Measurements from ENCODE around the gene TOR2A.

TOR2A gene

GRCh38 chr9:127732444-127732843 is 2.6 kb downstream of the TOR2A start:
- no peak for DNase-seq (ENCODE audit: low read depth in 2 of 2)
- no peak overlapping the region for H3K4me3 ChIP-seq (replicated peaks in 1 of 2; ENCODE audit: low read depth in 2 of 2, low read length in 2 of 2)
- no peak for TF ChIP-seq CTCF (IDR thresholded peaks at IDR 0.05; ENCODE audit: low read depth, low read length)

GRCh38 chr9:127731938-127732337 is 3.2 kb downstream of the TOR2A start:
- no peak overlapping the region for H3K4me3 ChIP-seq (replicated peaks in 1 of 2; ENCODE audit: low read depth in 2 of 2, low read length in 2 of 2)
- no peak for TF ChIP-seq CTCF (IDR thresholded peaks at IDR 0.05; ENCODE audit: low read depth, low read length)

GRCh38 chr9:127730799-127731410 is 4.2 kb downstream of the TOR2A start:
- no peak overlapping the region for H3K4me3 ChIP-seq (replicated peaks in 1 of 2; ENCODE audit: low read depth in 2 of 2, low read length in 2 of 2)
- no peak for TF ChIP-seq CTCF (IDR thresholded peaks at IDR 0.05; ENCODE audit: low read depth, low read length)
- no peak for DNase-seq (ENCODE audit: low read depth in 2 of 2)

More at GRCh38 chr9:127731938-127732337, 3.2 kb downstream of the TOR2A start:
- no peak for DNase-seq (ENCODE audit: low read depth in 2 of 2)

- no peak for DNase-seq (ENCODE audit: low read depth in 2 of 2)
- TF ChIP-seq CTCF (IDR thresholded peaks at IDR 0.05; ENCODE audit: low read depth, low read length): no peak
- H3K4me3 ChIP-seq (replicated peaks in 1 of 2; ENCODE audit: low read depth in 2 of 2, low read length in 2 of 2): no peak overlapping the region
Measured at GRCh38 chr9:127730262-127730661, 4.8 kb downstream of the TOR2A start.

- TF ChIP-seq CTCF (IDR thresholded peaks at IDR 0.05; ENCODE audit: low read depth, low read length): no peak
- DNase-seq (ENCODE audit: low read depth in 2 of 2): no peak
- H3K4me3 ChIP-seq (replicated peaks in 1 of 2; ENCODE audit: low read depth in 2 of 2, low read length in 2 of 2): no peak overlapping the region
Measured at GRCh38 chr9:127729522-127730256, 5.4 kb downstream of the TOR2A start.

GRCh38 chr9:127728808-127729207 is 6.3 kb downstream of the TOR2A start:
- TF ChIP-seq CTCF (IDR thresholded peaks at IDR 0.05; ENCODE audit: low read depth, low read length): no peak
- no peak overlapping the region for H3K4me3 ChIP-seq (replicated peaks in 1 of 2; ENCODE audit: low read depth in 2 of 2, low read length in 2 of 2)

More at GRCh38 chr9:127728808-127729207, 6.3 kb downstream of the TOR2A start:
- no peak for DNase-seq (ENCODE audit: low read depth in 2 of 2)
